Osteoblast (primary cell): Measurements from ENCODE around the gene ENPP3. TPM values are rescaled to one million over a fixed set of nuclear protein-coding genes. Genes with fewer than 3 reads are reported as not detected.

Source experiments
- DNase-seq: peaks from one replicate; pipeline ENCODE4 v3.0.0; 2011; ENCODE audit warnings: low spot score, mixed read lengths; ENCODE audit not compliant: insufficient read length; ENCODE audit errors: missing footprints
- H2AFZ ChIP-seq: 2 replicates; pipeline ENCODE4 v1.6.0; 2011; ENCODE audit warnings: mild to moderate bottlenecking, low read length
- H3K27ac ChIP-seq: 2 replicates; pipeline ENCODE4 v1.5.1; 2011; ENCODE audit warnings: mild to moderate bottlenecking, low read depth, low read length, moderate library complexity
- H3K27me3 ChIP-seq: 2 replicates; pipeline ENCODE4 v1.6.0; 2012; ENCODE audit warnings: mild to moderate bottlenecking, control low read depth, inconsistent platforms, low read length, moderate library complexity; ENCODE audit not compliant: insufficient read depth
- H3K36me3 ChIP-seq: 2 replicates; pipeline ENCODE4 v1.5.1; 2011; ENCODE audit warnings: mild to moderate bottlenecking, low read length, control low read depth, moderate library complexity; ENCODE audit not compliant: insufficient read depth
- H3K4me1 ChIP-seq: 2 replicates; pipeline ENCODE4 v1.5.1; 2011; ENCODE audit warnings: mild to moderate bottlenecking, low read length, control low read depth, moderate library complexity; ENCODE audit not compliant: insufficient read depth
- H3K4me2 ChIP-seq: 2 replicates; pipeline ENCODE4 v1.6.0; 2011; ENCODE audit warnings: mild to moderate bottlenecking, low read length; ENCODE audit not compliant: insufficient read depth
- H3K4me3 ChIP-seq: fragments of 200-600 bp; sonication (generic); 3 replicates; pipeline ENCODE4 v1.5.1; 2012; ENCODE audit warnings: mild to moderate bottlenecking, low read length, inconsistent platforms; ENCODE audit not compliant: insufficient read depth
- H3K79me2 ChIP-seq: 2 replicates; pipeline ENCODE4 v1.6.0; 2012; ENCODE audit warnings: mild to moderate bottlenecking, low read length, control low read depth, inconsistent platforms; ENCODE audit not compliant: insufficient read depth
- H3K9me3 ChIP-seq: 2 replicates; pipeline ENCODE4 v1.5.1; 2011; ENCODE audit warnings: low read depth, low read length, control low read depth
- H4K20me1 ChIP-seq: 2 replicates; pipeline ENCODE4 v1.6.0; 2012; ENCODE audit warnings: mild to moderate bottlenecking, low read length, control low read depth; ENCODE audit not compliant: insufficient read depth
- total RNA-seq: library from RNA; depleted of rRNA; stranded (reverse); fragments of >200 nt; gene quantifications from 2 replicates; pipeline ENCODE4 v1.2.3, GENCODE V29; 2012
- TF ChIP-seq, protein P1 (sequence below): IDR thresholded peaks from 2 replicates; pipeline ENCODE4 v1.5.1; 2011; ENCODE audit warnings: mild to moderate bottlenecking, low read depth, low read length, moderate library complexity; ENCODE audit errors: extremely low read depth

Gene ENPP3
- total RNA-seq, 1 donor: not detected

DNA sequence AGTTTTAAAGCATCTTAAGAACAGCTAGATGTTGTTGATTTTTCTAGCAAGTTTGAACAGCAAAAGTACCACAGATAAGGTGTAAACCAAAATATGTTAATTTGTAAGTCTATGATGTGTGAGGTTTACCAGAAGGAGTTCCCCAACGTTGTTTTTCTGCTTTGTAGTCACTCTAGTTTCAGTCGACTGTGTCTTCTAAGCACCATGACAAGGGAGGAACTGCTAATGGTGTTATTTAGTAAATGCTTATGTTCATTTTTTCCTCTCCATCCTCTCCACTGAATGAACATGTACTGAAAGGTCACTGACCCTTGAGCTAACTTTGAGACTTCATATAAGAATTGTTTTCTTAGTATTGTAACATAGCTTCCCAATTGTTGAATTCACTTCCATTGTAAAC, 3.0 kb downstream of the ENPP3 start:
- TF ChIP-seq, protein P1, sequence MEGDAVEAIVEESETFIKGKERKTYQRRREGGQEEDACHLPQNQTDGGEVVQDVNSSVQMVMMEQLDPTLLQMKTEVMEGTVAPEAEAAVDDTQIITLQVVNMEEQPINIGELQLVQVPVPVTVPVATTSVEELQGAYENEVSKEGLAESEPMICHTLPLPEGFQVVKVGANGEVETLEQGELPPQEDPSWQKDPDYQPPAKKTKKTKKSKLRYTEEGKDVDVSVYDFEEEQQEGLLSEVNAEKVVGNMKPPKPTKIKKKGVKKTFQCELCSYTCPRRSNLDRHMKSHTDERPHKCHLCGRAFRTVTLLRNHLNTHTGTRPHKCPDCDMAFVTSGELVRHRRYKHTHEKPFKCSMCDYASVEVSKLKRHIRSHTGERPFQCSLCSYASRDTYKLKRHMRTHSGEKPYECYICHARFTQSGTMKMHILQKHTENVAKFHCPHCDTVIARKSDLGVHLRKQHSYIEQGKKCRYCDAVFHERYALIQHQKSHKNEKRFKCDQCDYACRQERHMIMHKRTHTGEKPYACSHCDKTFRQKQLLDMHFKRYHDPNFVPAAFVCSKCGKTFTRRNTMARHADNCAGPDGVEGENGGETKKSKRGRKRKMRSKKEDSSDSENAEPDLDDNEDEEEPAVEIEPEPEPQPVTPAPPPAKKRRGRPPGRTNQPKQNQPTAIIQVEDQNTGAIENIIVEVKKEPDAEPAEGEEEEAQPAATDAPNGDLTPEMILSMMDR: no peak
- Histone ChIP-seq H3K27ac (no peak overlapping the region), H3K4me3 (no peak overlapping the region), H3K4me2 (no peak overlapping the region), H2AFZ (no peak overlapping the region), H3K4me1 (no peaks in the 10 kb centered on the region), H3K27me3 (peaks cover 5% of the 10 kb centered on the region), H4K20me1 (no peaks in the 10 kb centered on the region), H3K79me2 (no peaks in the 10 kb centered on the region), H3K36me3 (no peaks in the 10 kb centered on the region), H3K9me3 (no peaks in the 10 kb centered on the region)
- DNase-seq: no peak

DNA sequence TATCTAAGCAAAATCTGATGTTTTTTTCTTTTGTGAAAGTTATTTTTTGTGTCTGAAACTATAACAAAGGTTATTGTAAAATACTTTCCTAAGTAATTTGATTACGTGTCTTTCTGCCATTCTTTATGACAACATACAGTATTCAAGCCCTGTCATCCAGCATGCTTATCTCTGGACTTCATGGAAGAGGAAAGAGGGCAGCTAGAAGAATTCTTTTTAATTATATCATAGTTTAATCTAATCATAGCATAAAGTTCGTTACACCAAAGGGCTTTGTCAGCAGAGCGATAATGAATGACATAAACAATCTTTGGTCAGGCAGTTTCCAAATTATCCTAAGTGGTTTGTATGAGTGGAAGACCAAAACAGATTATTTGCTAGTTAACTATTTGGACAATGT, 3.5 kb downstream of the ENPP3 start:
- Histone ChIP-seq H3K4me3 (no peak overlapping the region), H3K36me3 (no peaks in the 10 kb centered on the region), H3K9me3 (no peaks in the 10 kb centered on the region), H2AFZ (no peak overlapping the region), H3K79me2 (no peaks in the 10 kb centered on the region), H4K20me1 (no peaks in the 10 kb centered on the region), H3K27ac (no peak overlapping the region), H3K27me3 (peaks cover 8% of the 10 kb centered on the region), H3K4me2 (no peak overlapping the region), H3K4me1 (no peaks in the 10 kb centered on the region)
- no peak for DNase-seq
- TF ChIP-seq, protein P1: no peak

DNA sequence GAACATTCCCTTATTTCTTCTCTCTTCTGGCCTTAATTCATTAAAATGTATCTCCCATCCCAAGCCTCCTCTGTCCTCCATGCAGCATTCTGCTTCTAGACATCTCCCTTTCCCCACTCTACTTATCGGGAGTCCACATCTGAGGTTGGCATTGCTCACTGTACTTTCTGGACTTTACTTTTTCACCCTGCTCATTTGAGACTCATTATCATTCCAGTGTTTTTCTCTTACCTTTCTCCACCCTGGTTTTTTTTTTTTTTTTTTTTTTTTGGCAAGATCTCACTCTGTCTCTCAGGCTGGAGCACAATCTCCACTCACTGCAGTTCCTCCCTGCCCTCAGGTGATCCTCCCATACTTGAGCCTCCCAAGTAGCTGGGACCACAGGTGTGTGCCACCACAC, 4.5 kb downstream of the ENPP3 start:
- TF ChIP-seq, protein P1: no peak
- no peaks in the 10 kb centered on the region for H3K4me1 ChIP-seq
- H3K4me3 ChIP-seq: no peak overlapping the region
- no peak for DNase-seq
- no peak overlapping the region for H2AFZ ChIP-seq
- H3K79me2 ChIP-seq: no peaks in the 10 kb centered on the region
- H3K36me3 ChIP-seq: no peaks in the 10 kb centered on the region
- H3K9me3 ChIP-seq: no peaks in the 10 kb centered on the region
- peaks cover 6% of the 10 kb centered on the region for H3K27me3 ChIP-seq
- H3K27ac ChIP-seq: no peak overlapping the region
- H4K20me1 ChIP-seq: no peaks in the 10 kb centered on the region
- H3K4me2 ChIP-seq: no peak overlapping the region

DNA sequence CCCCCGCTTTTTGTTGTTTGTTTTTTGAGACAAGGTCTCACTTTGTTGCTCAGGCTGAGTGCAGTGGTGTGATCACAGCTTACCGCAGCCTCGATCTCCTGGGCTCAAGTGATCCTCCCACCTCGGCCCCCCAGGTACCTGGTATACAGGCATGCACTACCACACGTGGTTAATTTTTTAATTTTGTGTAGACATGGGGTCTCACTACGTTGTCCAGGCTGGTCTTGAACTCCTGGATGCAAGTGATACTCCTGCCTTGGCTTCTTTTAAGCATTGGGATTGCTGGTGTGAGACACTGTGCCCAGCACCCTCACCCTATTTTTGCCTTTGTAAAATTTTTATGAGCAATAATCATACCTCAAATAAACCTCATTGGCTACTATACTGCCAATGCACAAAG, 5.5 kb downstream of the ENPP3 start:
- TF ChIP-seq, protein P1: no peak
- Histone ChIP-seq H3K4me2 (no peak overlapping the region), H3K9me3 (no peaks in the 10 kb centered on the region), H3K36me3 (no peaks in the 10 kb centered on the region), H3K27me3 (peaks cover 6% of the 10 kb centered on the region), H3K4me3 (no peak overlapping the region), H3K4me1 (no peaks in the 10 kb centered on the region), H3K27ac (no peak overlapping the region), H3K79me2 (no peaks in the 10 kb centered on the region), H2AFZ (no peak overlapping the region), H4K20me1 (no peaks in the 10 kb centered on the region)
- no peak for DNase-seq
